HCT116 (cell line): ENCODE data around the gene CHD2. TPM values are rescaled to one million over a fixed set of nuclear protein-coding genes. Genes with fewer than 3 reads are reported as not detected.

Experiments used
- ATAC-seq: fragments of 200-7000 bp; cut with Tn5 transposase; 2 replicates; pipeline ENCODE4 v1.9.1; 2020; ENCODE audit warnings: mild to moderate bottlenecking, moderate library complexity
- BruUV-seq: library from RNA; stranded (reverse); fragments of 400-500 nt; replicated peaks from 2 replicates; lab custom pipeline; 2021; lab: Mats Ljungman, UMichigan
- CTCF ChIA-PET: fragments of 300-600 bp; sonication (Branson Sonifier 250); formaldehyde crosslinking; loops from one replicate; lab custom pipeline; 2021; ENCODE audit warnings: antibody characterized with exemption; lab: Charles Lee
- POLR2A ChIA-PET: fragments of 300-600, 350-600 bp; sonication (Branson Sonifier 250); formaldehyde crosslinking; loops from one replicate; lab custom pipeline; 2021; ENCODE audit warnings: antibody characterized with exemption; lab: Charles Lee
- RAD21 ChIA-PET, 2 experiments: fragments of 300-600 bp; sonication (Branson Sonifier 250); formaldehyde crosslinking; loops; one replicate each; lab custom pipeline; 2023; ENCODE audit warnings: low total read pairs in 2 of 2; ENCODE audit not compliant: uncharacterized antibody in 2 of 2, unreplicated experiment in 2 of 2, low non-redundant PET in 1 of 2; lab: Charles Lee
- DNase-seq: peaks from one replicate; pipeline ENCODE4 v3.0.0-alpha.2; 2010; ENCODE audit warnings: low read depth, low spot score
- H2AFZ ChIP-seq: fragments of 200-600 bp; shearing (Covaris generic), sonication (generic); 2 replicates; pipeline ENCODE4 v1.6.1; 2017; ENCODE audit warnings: low read depth, mixed run types, mixed read lengths, antibody characterized with exemption, low read length; ENCODE audit not compliant: poor library complexity, severe bottlenecking
- H3K27ac ChIP-seq: 2 replicates; pipeline ENCODE4 v1.5.1; 2012; ENCODE audit warnings: low read depth, low read length
- H3K27me3 ChIP-seq: fragments of 200-600 bp; sonication (generic); 2 replicates; pipeline ENCODE4 v1.6.1; 2016; ENCODE audit warnings: mixed run types, low read length, mixed read lengths; ENCODE audit not compliant: insufficient read depth
- H3K36me3 ChIP-seq, 2 experiments: fragments of 200-500 bp in 1 of 2; fragments of 200-600 bp in 1 of 2; sonication (Bioruptor generic) in 1 of 2; sonication (generic) in 1 of 2; 2 replicates each; pipeline versions ENCODE4 v1.5.1 to v1.6.1; 2014 to 2016; ENCODE audit warnings: low read length in 2 of 2, inconsistent platforms in 1 of 2, mixed read lengths in 1 of 2, mixed run types in 1 of 2; ENCODE audit not compliant: insufficient read depth in 2 of 2, control insufficient read depth in 1 of 2
- H3K4me1 ChIP-seq, 2 experiments: fragments of 200-600 bp in 1 of 2; sonication (generic) in 1 of 2; 2 replicates each; pipeline versions ENCODE4 v1.5.1 to v1.6.1; 2012 to 2017; ENCODE audit warnings: low read length in 2 of 2, inconsistent platforms in 1 of 2, mild to moderate bottlenecking in 1 of 2, mixed read lengths in 1 of 2, mixed run types in 1 of 2, moderate library complexity in 1 of 2; ENCODE audit not compliant: insufficient read depth in 2 of 2, control insufficient read depth in 1 of 2
- H3K4me2 ChIP-seq: fragments of 200-600 bp; sonication (generic); 2 replicates; pipeline ENCODE4 v1.6.1; 2017; ENCODE audit warnings: mixed run types, low read length, mixed read lengths
- H3K4me3 ChIP-seq, 2 experiments: fragments of 200-600 bp in 1 of 2; sonication (generic) in 1 of 2; replicated peaks in 1 of 2; 2 replicates each; pipeline ENCODE4 v1.5.1; 2011 to 2016; ENCODE audit warnings: low read length in 2 of 2, control low read depth in 1 of 2, low read depth in 1 of 2, mild to moderate bottlenecking in 1 of 2, mixed read lengths in 1 of 2, mixed run types in 1 of 2
- H3K79me2 ChIP-seq: fragments of 200-600 bp; sonication (generic); 2 replicates; pipeline ENCODE4 v1.6.1; 2017; ENCODE audit warnings: mild to moderate bottlenecking, mixed run types, low read length, moderate library complexity, mixed read lengths; ENCODE audit not compliant: insufficient read depth
- H3K9ac ChIP-seq: fragments of 200-600 bp; sonication (generic); 2 replicates; pipeline ENCODE4 v1.6.1; 2016; ENCODE audit warnings: low read length, mixed read lengths
- H3K9me2 ChIP-seq: fragments of 200-600 bp; sonication (generic), shearing (Covaris generic); 2 replicates; pipeline ENCODE4 v1.6.1; 2017; ENCODE audit warnings: mixed run types, mild to moderate bottlenecking, moderate library complexity; ENCODE audit not compliant: insufficient read depth
- H3K9me3 ChIP-seq, 2 experiments: fragments of 200-500 bp in 1 of 2; fragments of 200-600 bp in 1 of 2; sonication (Bioruptor generic) in 1 of 2; sonication (generic) in 1 of 2; 2 replicates each; pipeline ENCODE4 v1.6.1; 2014 to 2017; ENCODE audit warnings: low read length in 2 of 2, mixed read lengths in 2 of 2, inconsistent platforms in 1 of 2, low read depth in 1 of 2, mild to moderate bottlenecking in 1 of 2, mixed run types in 1 of 2, moderate library complexity in 1 of 2; ENCODE audit not compliant: control insufficient read depth in 1 of 2, insufficient read depth in 1 of 2
- H4K20me1 ChIP-seq: fragments of 200-600 bp; sonication (generic), shearing (Covaris generic); 2 replicates; pipeline ENCODE4 v1.6.1; 2017; ENCODE audit warnings: mixed run types, mild to moderate bottlenecking, moderate library complexity; ENCODE audit not compliant: insufficient read depth
- CEBPB ChIP-seq: IDR thresholded peaks from 2 replicates; pipeline ENCODE4 v1.6.1; 2012; ENCODE audit warnings: low read depth
- ELF1 ChIP-seq: IDR thresholded peaks from 2 replicates; pipeline ENCODE4 v1.6.1; 2012; ENCODE audit warnings: low read depth, borderline replicate concordance
- FOSL1 ChIP-seq: IDR thresholded peaks from 2 replicates; pipeline ENCODE4 v1.6.1; 2012; ENCODE audit warnings: low read depth
- POLR2A ChIP-seq: IDR thresholded peaks from 2 replicates; pipeline ENCODE4 v1.7.0; 2011; ENCODE audit warnings: borderline replicate concordance; ENCODE audit not compliant: insufficient read depth, insufficient read length; ENCODE audit errors: extremely low read depth
- RAD21 ChIP-seq: IDR thresholded peaks from 2 replicates; pipeline ENCODE4 v1.6.1; 2012; ENCODE audit warnings: low read depth, mild to moderate bottlenecking
- SP1 ChIP-seq: IDR thresholded peaks from 2 replicates; pipeline ENCODE4 v1.6.1; 2012; ENCODE audit warnings: low read depth
- SRF ChIP-seq: IDR thresholded peaks from 2 replicates; pipeline ENCODE4 v1.6.1; 2012; ENCODE audit warnings: low read depth
- YY1 ChIP-seq: IDR thresholded peaks from 2 replicates; pipeline ENCODE4 v1.6.1; 2011; ENCODE audit warnings: low read length, low read depth, moderate library complexity, mild to moderate bottlenecking; ENCODE audit not compliant: insufficient replicate concordance; ENCODE audit errors: extremely low read depth
- ZFX ChIP-seq: fragments of 450-650 bp; IDR thresholded peaks from 2 replicates; pipeline ENCODE4 v1.6.1; 2017
- intact Hi-C: fragments of 100-400 bp; cut with micrococcal nuclease; formaldehyde crosslinking; loops from 2 replicates; pipeline ENCODE4 v1.10.0; 2022
- total RNA-seq: library from RNA; stranded (reverse); gene quantifications from one replicate; pipeline ENCODE4 v1.2.1, GENCODE V29; 2021; ENCODE audit not compliant: unreplicated experiment
- TF ChIP-seq, protein P1 (sequence below), 3 experiments: fragments of 200-600 bp in 1 of 3; sonication (generic) in 1 of 3; IDR thresholded peaks in 2 of 3; conservative IDR thresholded peaks in 1 of 3; 2 replicates each; pipeline ENCODE4 v1.5.1; 2012 to 2017; ENCODE audit warnings: low read depth in 2 of 3, low read length in 2 of 3, antibody characterized with exemption in 1 of 3, borderline replicate concordance in 1 of 3, control low read depth in 1 of 3, mild to moderate bottlenecking in 1 of 3, mixed read lengths in 1 of 3, mixed run types in 1 of 3, moderate library complexity in 1 of 3; ENCODE audit not compliant: insufficient read depth in 1 of 3

CHD2 gene
- total RNA-seq, 1 experiment from 2014 or later = 116 TPM

DNA sequence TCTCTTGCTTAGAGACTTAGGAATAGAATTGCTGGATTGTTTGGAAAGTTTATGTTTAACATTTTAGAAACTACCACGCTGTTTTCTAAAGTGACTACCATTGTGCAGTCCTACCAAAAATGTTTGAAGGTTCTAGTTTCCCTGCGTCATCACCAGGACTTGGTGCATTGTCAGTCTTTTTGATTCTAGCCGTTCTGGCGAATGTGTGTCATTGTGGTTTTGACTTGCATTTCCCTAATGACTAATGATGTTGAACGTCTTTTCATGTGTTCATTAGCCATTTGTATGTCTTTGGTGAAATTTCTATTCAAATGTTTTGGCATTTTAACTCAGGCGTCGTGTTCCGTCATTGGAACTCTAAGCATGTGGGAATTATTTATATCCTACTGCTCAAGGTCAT is 58.0 kb downstream of the CHD2 start:
- DNase-seq (no peak), ATAC-seq (no peak)
- TF ChIP-seq POLR2A (no peak), SRF (no peak), SP1 (no peak), YY1 (no peak), CEBPB (no peak), FOSL1 (no peak), ZFX (no peak), ELF1 (no peak)
- TF ChIP-seq, protein P1, sequence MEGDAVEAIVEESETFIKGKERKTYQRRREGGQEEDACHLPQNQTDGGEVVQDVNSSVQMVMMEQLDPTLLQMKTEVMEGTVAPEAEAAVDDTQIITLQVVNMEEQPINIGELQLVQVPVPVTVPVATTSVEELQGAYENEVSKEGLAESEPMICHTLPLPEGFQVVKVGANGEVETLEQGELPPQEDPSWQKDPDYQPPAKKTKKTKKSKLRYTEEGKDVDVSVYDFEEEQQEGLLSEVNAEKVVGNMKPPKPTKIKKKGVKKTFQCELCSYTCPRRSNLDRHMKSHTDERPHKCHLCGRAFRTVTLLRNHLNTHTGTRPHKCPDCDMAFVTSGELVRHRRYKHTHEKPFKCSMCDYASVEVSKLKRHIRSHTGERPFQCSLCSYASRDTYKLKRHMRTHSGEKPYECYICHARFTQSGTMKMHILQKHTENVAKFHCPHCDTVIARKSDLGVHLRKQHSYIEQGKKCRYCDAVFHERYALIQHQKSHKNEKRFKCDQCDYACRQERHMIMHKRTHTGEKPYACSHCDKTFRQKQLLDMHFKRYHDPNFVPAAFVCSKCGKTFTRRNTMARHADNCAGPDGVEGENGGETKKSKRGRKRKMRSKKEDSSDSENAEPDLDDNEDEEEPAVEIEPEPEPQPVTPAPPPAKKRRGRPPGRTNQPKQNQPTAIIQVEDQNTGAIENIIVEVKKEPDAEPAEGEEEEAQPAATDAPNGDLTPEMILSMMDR (IDR thresholded peaks at IDR 0.05 in 2 of 3, conservative IDR thresholded peaks at IDR 0.05 in 1 of 3; ENCODE audit: borderline replicate concordance in 1 of 3, insufficient read depth in 1 of 3, low read depth in 2 of 3, low read length in 2 of 3) = no peak
- intact Hi-C loops = no loop called here
- BruUV-seq = no TSS peak
- no peak overlapping the region for H3K4me3 ChIP-seq
- no peaks in the 10 kb centered on the region for H3K27me3 ChIP-seq
- H3K9me3 ChIP-seq = no peaks in the 10 kb centered on the region
- H3K9ac ChIP-seq = no peak overlapping the region
- peaks cover 16% of the 10 kb centered on the region; the same call in 1 of the 2 replicates for H4K20me1 ChIP-seq
- H3K4me1 ChIP-seq = no peaks in the 10 kb centered on the region
- POLR2A ChIA-PET = no interaction called here
- peaks cover 97% of the 10 kb centered on the region for H3K79me2 ChIP-seq
- no peak overlapping the region for H2AFZ ChIP-seq
- no peak overlapping the region for H3K27ac ChIP-seq
- no peaks in the 10 kb centered on the region for H3K9me2 ChIP-seq
- RAD21 ChIA-PET = no interaction called here
- H3K4me2 ChIP-seq = no peak overlapping the region
- peaks cover 58 to 82% of the 10 kb centered on the region in 2 experiments for H3K36me3 ChIP-seq
- CTCF ChIA-PET = no interaction called here

DNA sequence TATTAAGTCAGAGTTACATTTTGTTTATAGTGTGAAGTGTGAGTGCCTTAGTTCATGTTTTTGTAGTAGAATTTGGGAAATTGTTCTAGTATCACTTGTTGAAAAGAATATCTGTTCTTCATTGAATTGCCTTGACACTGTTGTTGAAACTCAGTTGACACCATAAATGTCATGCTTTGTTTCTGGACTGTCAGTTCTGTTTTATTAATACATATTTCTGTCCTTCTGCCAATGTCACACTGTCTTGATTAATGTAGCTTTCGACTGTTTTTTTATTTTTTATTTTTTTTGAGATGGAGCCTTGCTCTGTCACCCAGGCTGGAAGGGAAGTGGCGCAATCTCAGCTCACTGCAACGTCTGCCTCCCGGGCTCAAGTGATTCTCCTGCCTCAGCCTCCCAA is 59.1 kb downstream of the CHD2 start:
- POLR2A ChIA-PET = no interaction called here

More for the DNA sequence above, 59.1 kb downstream of the CHD2 start:
- H3K4me2 ChIP-seq = no peak overlapping the region
- CTCF ChIA-PET = no interaction called here
- no peak overlapping the region for H3K9ac ChIP-seq
- H3K4me1 ChIP-seq = no peaks in the 10 kb centered on the region
- peaks cover 50 to 81% of the 10 kb centered on the region in 2 experiments for H3K36me3 ChIP-seq
- peaks cover 97% of the 10 kb centered on the region for H3K79me2 ChIP-seq
- no peak overlapping the region for H3K4me3 ChIP-seq
- H3K9me3 ChIP-seq = no peaks in the 10 kb centered on the region
- ATAC-seq = no peak
- peaks cover 18% of the 10 kb centered on the region; the same call in 1 of the 2 replicates for H4K20me1 ChIP-seq
- no peak overlapping the region for H3K27ac ChIP-seq
- RAD21 ChIA-PET = no interaction called here
- no peak for DNase-seq
- no peaks in the 10 kb centered on the region for H3K9me2 ChIP-seq
- TF ChIP-seq RAD21 = no peak
- TF ChIP-seq ZFX = no peak
- intact Hi-C loops = no loop called here
- no peak overlapping the region for H2AFZ ChIP-seq
- BruUV-seq = no TSS peak
- H3K27me3 ChIP-seq = no peaks in the 10 kb centered on the region
